ENCODE results near the gene LPO.

LPO gene

DNA sequence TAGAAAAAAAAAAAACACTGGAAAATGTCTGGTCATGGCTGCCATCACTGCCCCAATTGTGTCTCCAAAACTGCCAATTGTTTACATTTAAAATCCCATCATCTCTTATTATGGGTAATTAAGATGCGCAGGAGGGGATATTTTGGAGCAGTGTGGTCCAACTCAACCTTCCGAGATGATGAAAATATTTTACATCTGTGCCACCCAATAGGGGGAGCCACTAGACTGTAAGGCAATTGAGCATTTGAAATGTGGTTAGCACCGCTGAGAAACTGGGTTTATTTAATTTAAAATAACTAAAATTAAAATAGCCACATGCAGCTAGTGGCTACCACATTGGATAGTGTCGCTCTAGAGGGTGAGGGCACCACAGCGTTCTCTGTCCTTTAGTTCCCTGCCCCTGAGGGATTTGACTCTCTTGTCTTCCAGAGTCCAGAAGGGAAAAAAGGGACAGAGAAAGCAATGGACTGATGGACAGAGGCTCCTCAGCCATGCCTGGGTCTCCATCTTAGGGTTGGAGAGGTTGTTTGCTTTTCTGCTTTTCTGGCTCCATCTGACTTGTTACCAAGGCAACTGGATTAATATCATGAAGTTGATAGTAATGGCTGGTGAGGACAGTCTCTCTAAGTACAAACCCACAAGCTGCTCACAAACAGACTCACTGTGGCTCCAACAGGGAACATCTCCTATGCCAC is 38.9 kb downstream of the LPO start:
- H3K36me3 ChIP-seq (ENCODE audit: control insufficient read depth, insufficient read depth, low read length): no peaks in the 10 kb centered on the region
- no peak for DNase-seq
- peaks cover 5% of the 10 kb centered on the region for H3K27me3 ChIP-seq (replicated peaks; ENCODE audit: control insufficient read depth, insufficient read depth, low read length, poor library complexity, severe bottlenecking)
- no peaks in the 10 kb centered on the region for H3K9me3 ChIP-seq (ENCODE audit: control insufficient read depth, low read length)
- H3K4me1 ChIP-seq (ENCODE audit: control insufficient read depth, insufficient read depth, low read length, poor library complexity, severe bottlenecking): no peaks in the 10 kb centered on the region
- no peak overlapping the region for H3K4me3 ChIP-seq (ENCODE audit: insufficient read depth, low read depth, low read length, poor library complexity, severe bottlenecking)
- no peak overlapping the region for H3K27ac ChIP-seq (ENCODE audit: insufficient read depth, low read length, poor library complexity, severe bottlenecking)

GRCh38 chr17:58277802-58278595 is 39.6 kb downstream of the LPO start:
- peaks cover 3% of the 10 kb centered on the region for H3K27me3 ChIP-seq (replicated peaks; ENCODE audit: control insufficient read depth, insufficient read depth, low read length, poor library complexity, severe bottlenecking)
- H3K4me1 ChIP-seq (ENCODE audit: control insufficient read depth, insufficient read depth, low read length, poor library complexity, severe bottlenecking): no peaks in the 10 kb centered on the region
- H3K27ac ChIP-seq (ENCODE audit: insufficient read depth, low read length, poor library complexity, severe bottlenecking): no peak overlapping the region
- no peak overlapping the region for H3K4me3 ChIP-seq (ENCODE audit: insufficient read depth, low read depth, low read length, poor library complexity, severe bottlenecking)
- no peak for DNase-seq
- no peaks in the 10 kb centered on the region for H3K36me3 ChIP-seq (ENCODE audit: control insufficient read depth, insufficient read depth, low read length)
- no peaks in the 10 kb centered on the region for H3K9me3 ChIP-seq (ENCODE audit: control insufficient read depth, low read length)

GRCh38 chr17:58278661-58279015 is 40.3 kb downstream of the LPO start:
- Histone ChIP-seq H3K9me3 (ENCODE audit: control insufficient read depth, low read length) (no peaks in the 10 kb centered on the region), H3K27ac (ENCODE audit: insufficient read depth, low read length, poor library complexity, severe bottlenecking) (no peak overlapping the region), H3K4me3 (ENCODE audit: insufficient read depth, low read depth, low read length, poor library complexity, severe bottlenecking) (no peak overlapping the region), H3K36me3 (ENCODE audit: control insufficient read depth, insufficient read depth, low read length) (no peaks in the 10 kb centered on the region), H3K4me1 (ENCODE audit: control insufficient read depth, insufficient read depth, low read length, poor library complexity, severe bottlenecking) (no peaks in the 10 kb centered on the region), H3K27me3 (replicated peaks; ENCODE audit: control insufficient read depth, insufficient read depth, low read length, poor library complexity, severe bottlenecking) (peaks cover 3% of the 10 kb centered on the region)
- no peak for DNase-seq

- Histone ChIP-seq H3K4me3 (ENCODE audit: insufficient read depth, low read depth, low read length, poor library complexity, severe bottlenecking) (no peak overlapping the region), H3K27ac (ENCODE audit: insufficient read depth, low read length, poor library complexity, severe bottlenecking) (no peak overlapping the region)
- DNase-seq: no peak
These were observed 40.8 kb downstream of the LPO start for GRCh38 chr17:58279016-58279711.

DNA sequence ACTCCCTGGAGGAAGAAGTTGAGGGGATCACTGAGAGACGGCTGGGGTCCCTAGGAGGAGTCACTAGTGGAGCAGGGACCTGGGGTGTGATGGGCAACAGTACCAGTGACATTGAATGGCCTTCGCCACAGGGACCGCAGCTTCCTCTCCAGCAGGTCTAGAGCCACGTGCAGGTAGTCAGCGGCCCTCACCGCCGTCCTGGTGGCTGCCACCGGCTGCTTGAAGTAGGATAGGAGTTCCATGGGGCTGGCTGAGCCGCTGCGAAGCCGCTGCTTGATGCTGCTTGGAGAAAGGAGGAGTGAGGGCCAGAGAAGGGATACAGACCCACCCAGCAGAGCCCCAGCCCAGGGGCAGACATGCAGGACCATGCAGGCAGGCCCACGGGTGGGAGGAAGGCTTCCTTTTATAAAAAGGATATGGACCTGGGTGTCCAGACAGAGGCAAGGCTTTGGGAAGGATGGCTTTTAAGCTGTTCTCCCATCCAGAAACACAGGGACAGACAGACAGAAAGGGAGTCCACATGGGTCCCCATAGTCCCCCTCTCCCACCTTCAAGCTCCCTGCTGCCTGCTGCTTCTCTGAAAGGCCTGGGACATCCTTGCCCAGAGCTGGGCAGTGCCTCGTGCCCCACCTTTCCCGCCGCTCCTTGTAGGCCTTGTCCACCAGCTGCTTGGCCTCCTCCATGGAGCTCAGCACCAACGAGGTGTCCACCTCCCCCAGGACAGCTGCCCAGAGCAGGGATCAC is 41.5 kb downstream of the LPO start:
- Histone ChIP-seq H3K9me3 (ENCODE audit: control insufficient read depth, low read length) (no peaks in the 10 kb centered on the region), H3K36me3 (ENCODE audit: control insufficient read depth, insufficient read depth, low read length) (no peaks in the 10 kb centered on the region), H3K4me1 (ENCODE audit: control insufficient read depth, insufficient read depth, low read length, poor library complexity, severe bottlenecking) (no peaks in the 10 kb centered on the region), H3K4me3 (ENCODE audit: insufficient read depth, low read depth, low read length, poor library complexity, severe bottlenecking) (no peak overlapping the region), H3K27ac (ENCODE audit: insufficient read depth, low read length, poor library complexity, severe bottlenecking) (no peak overlapping the region), H3K27me3 (replicated peaks; ENCODE audit: control insufficient read depth, insufficient read depth, low read length, poor library complexity, severe bottlenecking) (peaks cover 3% of the 10 kb centered on the region)
- DNase-seq: no peak

More at GRCh38 chr17:58279016-58279711, 40.8 kb downstream of the LPO start:
- H3K4me1 ChIP-seq (ENCODE audit: control insufficient read depth, insufficient read depth, low read length, poor library complexity, severe bottlenecking): no peaks in the 10 kb centered on the region
- no peaks in the 10 kb centered on the region for H3K36me3 ChIP-seq (ENCODE audit: control insufficient read depth, insufficient read depth, low read length)
- peaks cover 3% of the 10 kb centered on the region for H3K27me3 ChIP-seq (replicated peaks; ENCODE audit: control insufficient read depth, insufficient read depth, low read length, poor library complexity, severe bottlenecking)
- no peaks in the 10 kb centered on the region for H3K9me3 ChIP-seq (ENCODE audit: control insufficient read depth, low read length)

DNA sequence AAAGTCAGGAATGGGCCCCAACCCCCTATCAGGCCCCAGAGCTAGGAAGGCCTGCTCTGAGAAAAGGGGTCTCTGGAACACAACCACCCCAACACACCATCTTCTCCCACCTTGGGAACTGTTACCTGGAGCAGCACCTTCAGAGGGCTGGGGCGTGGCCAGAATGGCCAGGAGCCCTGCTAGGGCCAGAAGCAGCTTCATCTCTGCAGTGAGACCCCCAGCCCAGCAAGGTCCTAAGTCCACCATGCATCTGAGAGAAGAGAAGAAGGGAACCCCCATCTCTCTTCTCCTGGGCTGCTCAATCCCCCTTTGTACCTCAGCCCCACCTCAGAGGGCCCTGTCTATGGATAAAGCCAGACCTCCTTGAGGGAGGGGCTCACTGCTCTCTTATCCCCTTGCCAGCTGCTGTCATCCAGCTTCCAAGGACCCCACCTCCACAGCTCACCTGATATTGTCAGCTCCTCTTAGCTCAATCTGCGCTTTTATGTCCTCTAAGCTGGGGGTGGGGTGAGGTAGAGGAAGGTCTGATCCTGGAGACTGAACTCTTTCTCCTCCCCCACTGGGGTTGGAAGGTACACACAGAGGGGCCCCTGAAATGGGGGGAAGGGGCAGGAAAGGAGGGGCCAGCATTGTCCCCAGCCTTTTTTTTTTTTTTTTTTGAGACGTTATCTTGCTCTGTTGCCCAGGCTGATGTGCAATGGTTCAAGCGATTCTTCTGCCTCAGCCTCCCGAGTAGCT is 42.3 kb downstream of the LPO start, which contains the start of gene MPO:
Gene MPO, minus strand, starts transcription at position 456 of the 738 bp plus-strand sequence. Its CDS starts 177 bp downstream, at position 279.
- Histone ChIP-seq H3K4me1 (ENCODE audit: control insufficient read depth, insufficient read depth, low read length, poor library complexity, severe bottlenecking) (no peaks in the 10 kb centered on the region), H3K27me3 (replicated peaks; ENCODE audit: control insufficient read depth, insufficient read depth, low read length, poor library complexity, severe bottlenecking) (peaks cover 3% of the 10 kb centered on the region), H3K27ac (ENCODE audit: insufficient read depth, low read length, poor library complexity, severe bottlenecking) (no peak within 1 kb of the TSS), H3K4me3 (ENCODE audit: insufficient read depth, low read depth, low read length, poor library complexity, severe bottlenecking) (no peak within 1 kb of the TSS), H3K36me3 (ENCODE audit: control insufficient read depth, insufficient read depth, low read length) (no peaks in the 10 kb centered on the region), H3K9me3 (ENCODE audit: control insufficient read depth, low read length) (no peaks in the 10 kb centered on the region)
- DNase-seq: no peak

DNA sequence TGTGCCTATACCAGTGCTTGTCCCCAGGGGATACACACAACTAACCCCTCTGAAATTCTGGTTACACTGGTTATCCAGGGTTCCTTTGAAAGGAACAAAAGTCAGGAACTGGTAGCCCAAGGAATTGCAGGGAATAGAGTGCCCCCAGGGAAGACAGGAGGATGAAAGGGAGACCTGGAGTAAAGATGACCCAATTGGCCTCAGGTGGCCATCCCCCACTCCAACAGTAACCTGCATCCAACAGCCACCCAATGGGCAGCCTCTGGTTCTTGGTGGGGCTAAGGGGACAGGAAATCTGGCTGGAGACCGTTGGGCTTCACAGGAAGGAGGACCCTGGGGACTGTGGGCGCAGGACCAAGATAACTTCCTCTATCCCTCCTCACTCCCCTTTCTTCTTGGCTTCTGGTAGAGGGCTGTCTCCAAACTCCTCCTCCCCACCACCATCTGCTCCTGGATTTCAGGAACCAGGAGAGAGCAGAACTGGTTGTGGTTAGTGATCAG is 43.2 kb downstream of the LPO start:
- no peak overlapping the region for H3K27ac ChIP-seq (ENCODE audit: insufficient read depth, low read length, poor library complexity, severe bottlenecking)
- peaks cover 3% of the 10 kb centered on the region for H3K27me3 ChIP-seq (replicated peaks; ENCODE audit: control insufficient read depth, insufficient read depth, low read length, poor library complexity, severe bottlenecking)
- no peaks in the 10 kb centered on the region for H3K36me3 ChIP-seq (ENCODE audit: control insufficient read depth, insufficient read depth, low read length)
- H3K4me1 ChIP-seq (ENCODE audit: control insufficient read depth, insufficient read depth, low read length, poor library complexity, severe bottlenecking): no peaks in the 10 kb centered on the region
- DNase-seq: no peak
- H3K4me3 ChIP-seq (ENCODE audit: insufficient read depth, low read depth, low read length, poor library complexity, severe bottlenecking): no peak overlapping the region
- no peaks in the 10 kb centered on the region for H3K9me3 ChIP-seq (ENCODE audit: control insufficient read depth, low read length)

DNA sequence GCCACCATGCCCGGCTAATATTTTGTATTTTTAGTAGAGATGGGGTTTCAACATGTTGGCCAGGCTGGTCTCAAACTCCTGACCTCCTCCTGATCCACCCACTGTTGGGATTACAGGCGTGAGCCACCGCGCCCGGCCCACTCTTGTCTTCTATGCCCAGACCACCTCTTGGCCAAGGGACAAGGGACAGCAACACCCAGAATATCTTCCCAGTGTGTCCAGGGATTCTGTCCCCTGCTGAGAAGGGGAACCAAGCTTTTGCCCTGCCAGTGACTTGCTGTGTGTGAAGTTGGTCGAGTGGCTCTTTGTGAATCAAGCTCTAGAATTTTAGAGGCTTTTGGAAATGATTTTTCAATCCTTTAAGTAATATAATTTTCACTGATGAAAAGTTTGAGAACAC is 44.1 kb downstream of the LPO start:
- H3K36me3 ChIP-seq (ENCODE audit: control insufficient read depth, insufficient read depth, low read length): no peaks in the 10 kb centered on the region
- H3K4me1 ChIP-seq (ENCODE audit: control insufficient read depth, insufficient read depth, low read length, poor library complexity, severe bottlenecking): no peaks in the 10 kb centered on the region
- no peaks in the 10 kb centered on the region for H3K9me3 ChIP-seq (ENCODE audit: control insufficient read depth, low read length)
- no peak for DNase-seq
- no peak overlapping the region for H3K27ac ChIP-seq (ENCODE audit: insufficient read depth, low read length, poor library complexity, severe bottlenecking)
- H3K27me3 ChIP-seq (replicated peaks; ENCODE audit: control insufficient read depth, insufficient read depth, low read length, poor library complexity, severe bottlenecking): peaks cover 3% of the 10 kb centered on the region
- no peak overlapping the region for H3K4me3 ChIP-seq (ENCODE audit: insufficient read depth, low read depth, low read length, poor library complexity, severe bottlenecking)
